GM15510 (cell line): Measurements from ENCODE around the gene CHRD.

Source experiments
- POLR2A ChIP-seq: IDR thresholded peaks from 3 replicates; pipeline ENCODE4 v1.6.1; 2011; ENCODE audit warnings: borderline replicate concordance; ENCODE audit not compliant: insufficient read length; ENCODE audit errors: extremely low read depth

Gene CHRD

GRCh38 chr3:184354121-184354728, 25.6 kb upstream of the CHRD start:
- no peak for TF ChIP-seq POLR2A

- no peak for TF ChIP-seq POLR2A
Measured at GRCh38 chr3:184354754-184355153, 25.1 kb upstream of the CHRD start.

DNA sequence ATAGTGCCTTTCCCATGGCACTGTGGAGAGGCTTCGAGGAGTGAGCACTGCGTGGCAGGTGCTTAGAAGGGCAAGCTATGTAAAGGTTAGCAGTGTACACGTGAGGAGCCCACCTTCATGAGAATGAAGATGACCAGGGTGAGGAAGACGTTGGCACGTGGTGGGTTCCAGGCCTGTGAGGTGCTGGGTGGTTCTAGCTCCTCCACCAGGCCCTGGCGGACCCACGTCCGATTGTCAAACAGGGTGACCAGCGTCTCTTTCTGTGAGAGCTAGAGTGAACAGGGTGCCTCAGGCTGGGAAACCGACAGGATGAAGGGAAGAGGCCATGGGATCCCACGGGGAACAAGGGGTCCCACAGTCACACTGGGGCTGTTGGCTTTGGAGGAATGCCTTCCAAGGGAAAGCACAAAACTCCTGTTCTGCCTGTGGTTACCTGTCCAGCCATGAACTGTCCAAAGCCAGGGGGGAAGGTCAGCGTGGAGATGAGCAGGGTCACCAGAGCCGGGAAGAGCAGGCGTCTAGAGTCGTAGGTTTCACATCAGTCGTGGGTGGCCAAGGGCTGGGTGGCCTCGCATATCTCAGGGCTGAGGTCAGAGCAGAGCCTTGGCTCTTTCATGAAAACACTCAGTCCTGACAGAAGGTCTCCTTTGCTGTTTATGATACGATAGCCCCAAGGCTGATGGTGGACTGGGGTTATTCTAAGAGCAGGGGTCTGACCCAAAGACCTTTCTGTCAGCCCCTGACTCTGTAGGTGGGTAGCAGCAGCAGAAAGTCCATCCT, 24.4 kb upstream of the CHRD start:
- no peak for TF ChIP-seq POLR2A

DNA sequence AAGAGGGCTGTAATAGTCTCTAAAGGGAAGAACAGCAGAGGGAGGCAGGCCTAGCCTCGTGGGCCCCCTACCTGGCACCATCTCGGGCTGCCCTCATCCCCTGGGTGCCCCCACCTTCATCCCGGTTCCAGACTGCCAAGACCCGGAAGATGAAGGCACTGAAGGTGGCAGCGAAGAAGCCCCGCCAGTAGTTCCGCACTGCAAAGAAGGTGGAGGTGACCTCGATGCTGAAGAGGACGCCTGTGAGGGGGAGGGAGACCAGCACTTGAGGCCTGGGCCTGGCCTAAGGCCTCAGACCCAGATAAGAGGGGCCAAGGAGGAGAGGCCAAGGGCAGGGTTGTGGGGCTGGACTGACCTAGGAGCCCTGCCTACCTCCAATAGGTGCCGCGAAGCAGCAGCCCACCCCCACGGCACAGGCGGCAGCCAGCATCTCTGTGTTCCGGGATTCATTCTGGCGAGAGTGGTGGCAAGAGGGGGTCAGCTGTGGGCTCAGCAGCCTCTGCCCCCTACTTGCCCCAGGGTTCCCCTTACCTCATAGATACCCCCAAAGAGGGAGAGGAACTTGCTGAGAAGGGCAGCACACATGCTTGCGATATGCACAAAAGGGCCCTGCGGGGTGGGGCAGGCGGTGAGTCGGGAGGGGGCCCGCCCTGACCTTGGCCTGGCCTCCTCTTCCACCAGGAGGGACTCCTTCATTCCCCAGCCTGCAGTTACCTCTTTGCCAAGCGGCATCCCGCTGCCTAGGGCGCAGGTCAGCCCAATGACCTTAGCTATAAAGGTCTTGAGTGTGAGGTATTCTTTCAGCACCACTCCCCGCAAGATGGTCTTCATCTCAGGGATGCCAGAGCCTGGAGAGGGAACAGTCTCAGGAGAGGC, 22.4 kb upstream of the CHRD start:
- no peak for TF ChIP-seq POLR2A

DNA sequence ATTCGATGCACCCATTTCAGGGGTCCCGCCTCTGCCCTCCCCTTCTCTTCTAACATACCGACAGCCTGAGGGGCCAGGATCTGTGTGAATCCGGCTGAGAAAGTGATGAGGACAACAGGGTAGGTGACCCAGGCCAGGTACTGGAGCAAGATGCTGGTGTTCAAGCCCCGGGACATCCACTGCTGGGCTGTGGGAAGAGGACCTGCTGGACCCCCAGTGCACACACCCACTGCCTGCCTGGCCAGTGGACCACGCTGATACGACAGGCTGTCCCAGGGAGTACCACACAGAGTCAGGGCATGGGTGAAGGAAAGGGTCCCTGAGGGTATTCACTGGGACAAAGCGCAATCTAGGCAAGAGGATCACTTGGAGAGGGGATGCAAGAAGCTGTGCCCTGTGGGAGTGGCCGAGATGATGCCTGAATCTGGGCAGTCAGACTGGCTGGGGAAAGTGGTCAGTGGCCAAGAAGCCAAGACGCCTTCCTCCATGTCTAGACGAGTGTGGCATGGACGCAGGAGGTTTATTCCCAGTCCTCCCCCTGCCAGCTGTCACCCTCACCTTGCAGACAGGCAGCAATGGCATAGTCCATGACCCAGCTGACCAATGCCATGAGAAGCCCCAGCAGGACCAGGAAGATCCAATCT, 21.6 kb upstream of the CHRD start:
- no peak for TF ChIP-seq POLR2A

GRCh38 chr3:184358921-184359350, 20.9 kb upstream of the CHRD start:
- no peak for TF ChIP-seq POLR2A

GRCh38 chr3:184359610-184360009, 20.2 kb upstream of the CHRD start:
- TF ChIP-seq POLR2A, result no peak

DNA sequence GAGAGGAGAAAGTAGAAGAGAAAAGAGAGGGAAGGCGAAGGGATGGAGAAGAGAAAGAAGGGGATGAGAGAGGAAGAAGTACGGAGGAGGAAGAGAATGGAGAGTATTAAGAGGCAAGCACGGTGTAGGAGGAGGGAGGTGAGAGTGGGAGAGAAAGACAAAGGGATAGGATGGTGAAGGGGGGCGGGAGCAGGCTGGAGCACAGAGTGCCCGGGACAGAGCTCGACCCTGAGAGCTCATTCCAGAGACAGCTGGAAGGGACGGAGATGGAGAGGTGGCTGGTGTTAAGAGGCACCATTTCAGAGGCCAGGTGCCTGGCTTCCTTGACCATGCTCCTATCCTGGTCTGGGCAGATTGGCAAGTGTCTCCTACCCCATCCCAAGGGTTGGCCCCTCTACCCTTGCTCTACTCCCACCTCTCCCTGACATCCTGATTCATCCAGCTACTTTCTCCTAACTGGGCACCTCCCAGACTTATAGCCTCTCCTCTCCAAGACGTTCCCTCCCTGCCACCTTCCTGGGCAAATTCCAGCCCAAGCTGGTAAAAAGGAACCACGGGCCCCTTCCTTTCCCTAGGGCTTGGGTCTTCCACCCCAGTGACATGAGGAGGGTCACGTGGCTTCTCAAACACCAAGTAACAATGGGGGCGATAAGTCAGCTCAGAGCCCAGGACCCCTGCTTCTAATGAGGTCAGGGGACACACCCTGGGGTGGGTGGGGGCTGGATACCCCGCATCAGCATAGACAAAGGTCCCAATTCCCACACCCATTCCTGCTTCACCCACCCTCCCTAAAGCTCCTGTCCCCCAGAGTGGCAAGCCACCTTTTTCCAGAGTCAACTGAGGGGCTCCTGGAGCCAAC, 19.6 kb upstream of the CHRD start:
- TF ChIP-seq POLR2A, result no peak

GRCh38 chr3:184360929-184361531, 18.8 kb upstream of the CHRD start:
- TF ChIP-seq POLR2A, result no peak

GRCh38 chr3:184361532-184361931, 18.3 kb upstream of the CHRD start, which contains the start of the genes CLCN2 and POLR2H:
Gene CLCN2, minus strand, starts transcription at chr3:184361605. Its CDS starts 126 bp downstream, at chr3:184361479.
Gene POLR2H, plus strand, starts transcription at chr3:184361710. Its CDS starts 1,783 bp downstream, at chr3:184363493.
- TF ChIP-seq POLR2A, result peak; percentile 58

DNA sequence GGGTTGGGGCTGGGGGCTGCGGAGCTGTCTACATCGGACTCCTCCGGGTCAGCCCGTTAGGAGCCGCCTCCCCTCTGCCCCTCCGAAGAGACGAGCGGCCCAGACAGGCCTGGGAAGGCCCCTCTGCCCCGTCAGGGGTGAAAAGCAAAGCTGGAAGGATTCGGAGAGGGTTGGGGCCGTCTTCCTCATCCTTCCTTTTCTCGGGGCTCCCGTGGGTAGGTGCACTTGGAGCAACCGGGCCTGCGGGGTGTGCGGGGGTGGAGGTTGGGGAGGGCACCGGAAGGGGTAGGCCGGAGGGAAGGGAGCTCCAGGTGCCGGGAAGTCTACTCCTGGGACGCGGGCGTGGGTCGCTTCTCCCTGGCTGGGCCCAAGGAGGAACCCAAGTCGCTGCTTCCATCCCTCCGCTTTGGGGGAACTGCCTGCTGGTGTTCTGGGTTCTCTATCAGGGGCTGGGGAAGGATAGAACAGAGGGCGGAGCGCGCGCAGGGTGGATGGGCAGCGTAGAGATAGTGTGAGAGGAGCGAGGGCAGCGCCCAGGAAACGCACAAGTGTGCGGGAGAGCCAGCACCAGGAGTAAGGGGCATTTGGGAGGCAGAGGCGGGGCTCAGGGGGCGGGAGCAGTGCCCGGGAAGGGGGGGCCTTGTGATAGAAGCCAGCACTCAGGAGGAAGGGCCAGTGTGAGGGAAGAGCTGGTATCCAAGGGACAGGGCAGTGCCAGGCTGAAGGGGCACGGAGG, 17.8 kb upstream of the CHRD start:
- TF ChIP-seq POLR2A, result no peak

DNA sequence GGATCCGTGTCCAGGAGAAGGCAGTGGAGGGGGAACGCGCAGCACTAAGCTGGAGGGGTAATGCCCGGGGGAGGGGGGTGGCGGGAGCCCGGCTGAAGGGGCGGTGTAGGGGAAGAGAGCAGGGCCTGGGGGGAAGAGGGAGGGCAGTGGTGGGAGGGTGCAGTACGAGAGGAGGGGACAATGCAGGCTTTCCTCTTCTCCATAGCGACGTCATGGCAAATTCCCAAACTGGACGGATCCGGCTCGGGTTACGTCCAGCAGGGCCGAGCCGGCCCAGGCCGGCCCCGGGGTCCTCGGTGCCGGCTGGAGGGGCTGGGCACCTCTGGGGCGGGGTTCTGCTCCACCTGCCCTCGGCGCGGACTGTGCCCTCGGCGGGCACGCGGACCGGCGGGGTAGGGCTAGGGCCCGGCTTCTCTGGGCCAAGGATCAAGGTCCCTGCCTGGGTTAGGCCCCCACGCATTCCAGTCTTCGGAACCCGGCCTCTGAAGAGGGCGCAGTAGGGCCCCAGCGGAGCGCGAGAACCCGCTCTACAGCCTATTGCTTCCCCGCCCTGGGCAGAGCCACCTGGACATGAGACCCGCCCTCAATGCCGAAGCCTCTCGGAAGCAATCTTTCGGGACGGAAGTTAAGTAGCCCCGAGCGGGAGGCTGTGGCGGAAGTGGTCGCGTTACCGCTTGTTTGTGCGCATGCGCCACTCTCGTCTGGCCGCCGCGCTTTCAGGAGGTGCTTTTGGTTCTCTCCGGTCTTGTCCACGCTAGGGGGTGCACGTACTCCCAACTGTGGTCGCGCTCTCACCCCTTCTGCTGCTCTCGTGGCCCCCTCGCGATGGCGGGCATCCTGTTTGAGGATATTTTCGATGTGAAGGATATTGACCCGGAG, 16.9 kb upstream of the CHRD start:
- TF ChIP-seq POLR2A, result peak; percentile 77
